Measurements from ENCODE around the gene SCP2.
"Not testable (repeated sequence)": the region's sequence is repeated elsewhere in the genome, so short reads cannot be mapped to it uniquely, and the experiment has no call there.

SCP2 gene

DNA sequence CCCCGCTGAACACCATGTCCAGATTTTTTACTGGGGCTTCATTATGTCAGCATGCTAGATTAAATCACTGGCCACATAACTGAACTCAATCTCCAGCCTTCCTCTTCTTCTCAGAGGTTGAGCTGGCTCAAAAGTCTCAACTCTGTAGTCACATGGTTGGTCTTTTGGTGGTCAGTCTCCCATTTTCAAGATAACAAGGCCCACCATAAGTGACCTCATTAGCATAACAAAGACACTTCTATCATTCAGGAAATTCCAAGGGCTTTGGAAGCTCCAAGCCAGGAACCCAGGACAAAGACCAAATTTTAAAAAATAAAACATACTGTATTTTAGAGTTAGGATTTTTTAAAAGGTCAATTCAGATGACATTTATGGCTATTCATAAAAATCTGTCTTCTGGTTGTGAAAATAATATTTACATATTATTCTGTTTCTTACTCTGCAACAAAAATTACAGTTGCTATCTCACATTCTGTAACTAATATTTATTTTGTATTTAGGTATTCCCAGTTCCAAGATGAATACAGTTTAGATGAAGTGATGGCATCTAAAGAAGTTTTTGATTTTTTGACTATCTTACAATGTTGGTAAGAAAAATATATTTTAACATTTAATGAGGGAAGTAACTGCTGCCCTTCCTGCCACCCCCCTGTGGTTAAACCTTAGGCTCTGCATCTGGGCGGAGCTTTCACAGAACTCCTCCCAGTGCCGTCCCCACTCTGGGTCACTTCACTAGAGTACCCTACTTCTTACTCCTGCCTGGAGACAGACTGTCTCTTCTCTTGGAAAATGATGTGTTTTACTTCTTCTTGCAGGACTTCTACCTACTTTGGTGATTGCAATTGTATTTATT lies 49.3 kb downstream of the SCP2 start:
- Histone ChIP-seq H3K27ac (ENCODE audit: low read length) (no peak overlapping the region), H3K9me3 (ENCODE audit: control insufficient read depth in 1 of 2, low read length in 2 of 2) (no peaks in the 10 kb centered on the region), H3K4me3 (ENCODE audit: low read depth in 1 of 2, low read length in 2 of 2) (no peak overlapping the region), H3K27me3 (ENCODE audit: low read depth, low read length) (no peaks in the 10 kb centered on the region), H3K36me3 (ENCODE audit: control insufficient read depth in 1 of 2, insufficient read depth in 2 of 2, low read length in 2 of 2) (peaks cover 29 to 33% of the 10 kb centered on the region in 2 donors), H3K4me1 (ENCODE audit: control insufficient read depth in 1 of 2, insufficient read depth in 2 of 2, low read length in 2 of 2) (no peaks in the 10 kb centered on the region)

DNA sequence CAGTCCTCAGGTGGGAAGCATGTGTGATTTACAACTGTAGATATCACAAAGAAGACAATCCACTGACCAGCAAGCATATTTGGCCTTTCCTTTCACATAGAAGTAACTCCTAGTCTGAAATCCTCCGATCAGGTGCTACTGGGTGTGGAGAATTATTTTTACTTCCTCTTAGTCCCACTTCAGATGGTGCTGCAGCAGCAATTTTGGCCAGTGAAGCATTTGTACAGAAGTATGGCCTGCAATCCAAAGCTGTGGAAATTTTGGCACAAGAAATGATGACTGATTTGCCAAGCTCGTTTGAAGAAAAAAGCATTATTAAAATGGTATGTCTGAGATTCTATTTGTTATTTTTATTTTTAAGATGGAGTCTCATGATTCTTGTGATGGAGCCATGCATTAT lies 51.0 kb downstream of the SCP2 start:
- H3K4me1 ChIP-seq (ENCODE audit: control insufficient read depth in 1 of 2, insufficient read depth in 2 of 2, low read length in 2 of 2): no peaks in the 10 kb centered on the region
- no peak overlapping the region for H3K4me3 ChIP-seq (ENCODE audit: low read depth in 1 of 2, low read length in 2 of 2)
- peaks cover 31 to 37% of the 10 kb centered on the region in 2 donors for H3K36me3 ChIP-seq (ENCODE audit: control insufficient read depth in 1 of 2, insufficient read depth in 2 of 2, low read length in 2 of 2)
- H3K9me3 ChIP-seq (ENCODE audit: control insufficient read depth in 1 of 2, low read length in 2 of 2): no peaks in the 10 kb centered on the region
- H3K27me3 ChIP-seq (ENCODE audit: low read depth, low read length): no peaks in the 10 kb centered on the region
- no peak overlapping the region for H3K27ac ChIP-seq (ENCODE audit: low read length)

DNA sequence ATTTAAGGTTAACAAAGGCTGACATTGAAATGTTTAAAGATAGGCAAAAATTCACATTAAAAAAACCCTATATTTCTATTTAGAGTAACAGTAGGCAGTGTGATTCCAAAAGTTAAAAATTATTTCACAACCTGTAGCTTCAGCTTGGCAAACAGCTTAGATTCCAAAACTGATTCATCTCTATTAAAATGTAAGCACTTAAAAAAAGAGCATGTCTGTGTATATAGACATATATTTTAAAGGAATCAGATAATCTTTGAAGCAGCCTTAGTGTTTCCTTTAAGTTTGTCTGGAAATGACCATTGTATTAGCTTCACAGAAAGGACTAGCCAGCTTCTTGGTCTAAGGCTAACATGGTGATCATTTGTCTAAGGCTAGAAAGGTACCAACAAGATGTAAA lies 65.7 kb downstream of the SCP2 start:
- not testable (repeated sequence) for H3K9me3 ChIP-seq (ENCODE audit: control insufficient read depth in 1 of 2, low read length in 2 of 2); H3K4me3 ChIP-seq (ENCODE audit: low read depth in 1 of 2, low read length in 2 of 2); H3K4me1 ChIP-seq (ENCODE audit: control insufficient read depth in 1 of 2, insufficient read depth in 2 of 2, low read length in 2 of 2); H3K27me3 ChIP-seq (ENCODE audit: low read depth, low read length); H3K27ac ChIP-seq (ENCODE audit: low read length)
- H3K36me3 ChIP-seq (ENCODE audit: control insufficient read depth in 1 of 2, insufficient read depth in 2 of 2, low read length in 2 of 2): peaks cover 21 to 23% of the 10 kb centered on the region in 2 donors

DNA sequence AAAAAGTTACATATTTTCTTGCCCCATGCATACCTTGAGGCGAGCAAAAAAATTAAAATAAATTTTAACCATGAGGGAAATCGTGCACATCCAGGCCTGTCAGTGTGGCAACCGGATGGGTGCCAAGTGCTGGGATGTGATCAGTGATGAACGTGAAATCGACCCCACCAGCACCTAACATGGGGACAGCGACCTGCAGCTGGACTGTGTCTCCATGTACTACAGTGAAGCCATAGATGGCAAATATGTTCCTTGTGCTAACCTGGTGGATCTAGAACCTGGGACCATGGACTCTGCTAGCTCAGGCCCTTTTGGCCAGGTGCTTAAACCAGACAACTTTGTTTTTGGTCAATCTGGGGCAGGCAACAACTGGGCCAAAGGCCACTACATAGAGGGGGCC lies 67.6 kb downstream of the SCP2 start:
- no peaks in the 10 kb centered on the region for H3K4me1 ChIP-seq (ENCODE audit: control insufficient read depth in 1 of 2, insufficient read depth in 2 of 2, low read length in 2 of 2)
- no peaks in the 10 kb centered on the region for H3K9me3 ChIP-seq (ENCODE audit: control insufficient read depth in 1 of 2, low read length in 2 of 2)
- H3K36me3 ChIP-seq (ENCODE audit: control insufficient read depth in 1 of 2, insufficient read depth in 2 of 2, low read length in 2 of 2): peaks cover 14 to 16% of the 10 kb centered on the region in 2 donors

DNA sequence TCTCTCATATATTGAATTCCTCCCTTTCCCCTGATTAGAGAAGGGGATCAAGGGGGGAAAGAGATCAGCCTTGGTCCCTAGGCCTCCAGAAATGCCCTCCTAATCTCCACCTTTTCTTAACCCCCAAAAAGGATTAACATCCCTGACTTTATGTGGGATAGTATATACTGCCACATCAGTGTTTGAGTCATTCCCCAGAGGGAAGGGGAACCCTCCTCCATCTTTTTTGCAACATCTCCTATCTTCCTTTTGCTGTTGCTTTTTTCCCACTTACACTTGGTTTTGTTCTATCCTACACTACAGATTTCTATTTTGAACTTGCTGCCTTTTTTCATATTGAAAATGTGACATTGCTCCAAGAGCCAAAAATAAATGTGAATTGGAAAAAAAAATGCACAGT lies 69.6 kb downstream of the SCP2 start:
- Histone ChIP-seq H3K9me3 (ENCODE audit: control insufficient read depth in 1 of 2, low read length in 2 of 2) (no peaks in the 10 kb centered on the region), H3K36me3 (ENCODE audit: control insufficient read depth in 1 of 2, insufficient read depth in 2 of 2, low read length in 2 of 2) (peaks cover 10 to 15% of the 10 kb centered on the region in 2 donors), H3K27me3 (ENCODE audit: low read depth, low read length) (no peaks in the 10 kb centered on the region), H3K4me1 (ENCODE audit: control insufficient read depth in 1 of 2, insufficient read depth in 2 of 2, low read length in 2 of 2) (no peaks in the 10 kb centered on the region), H3K27ac (ENCODE audit: low read length) (no peak overlapping the region), H3K4me3 (ENCODE audit: low read depth in 1 of 2, low read length in 2 of 2) (no peak overlapping the region)

More for the DNA sequence above, 67.6 kb downstream of the SCP2 start:
- Histone ChIP-seq H3K4me3 (ENCODE audit: low read depth in 1 of 2, low read length in 2 of 2) (no peak overlapping the region), H3K27ac (ENCODE audit: low read length) (no peak overlapping the region), H3K27me3 (ENCODE audit: low read depth, low read length) (no peaks in the 10 kb centered on the region)

DNA sequence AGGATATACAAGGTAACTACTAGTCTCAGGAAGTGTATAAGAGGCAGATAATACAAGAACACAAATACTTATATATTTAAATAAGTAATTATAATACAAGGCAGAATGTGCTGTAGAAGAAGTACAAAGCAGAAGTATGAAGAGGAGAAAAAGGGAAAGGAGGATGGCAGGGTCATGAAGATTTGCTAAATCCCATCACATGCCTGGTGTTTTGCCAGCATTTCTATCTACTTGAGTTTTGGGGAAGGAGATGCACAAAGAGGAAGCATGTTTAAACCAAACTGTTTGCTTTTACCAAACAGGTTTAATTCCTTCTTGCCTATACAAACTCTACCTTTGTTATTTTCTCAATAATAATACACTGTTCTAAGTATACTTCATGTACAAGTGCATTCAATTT lies 74.1 kb downstream of the SCP2 start:
- no peak overlapping the region for H3K27ac ChIP-seq (ENCODE audit: low read length)
- H3K4me1 ChIP-seq (ENCODE audit: control insufficient read depth in 1 of 2, insufficient read depth in 2 of 2, low read length in 2 of 2): no peaks in the 10 kb centered on the region
- no peaks in the 10 kb centered on the region for H3K9me3 ChIP-seq (ENCODE audit: control insufficient read depth in 1 of 2, low read length in 2 of 2)
- H3K27me3 ChIP-seq (ENCODE audit: low read depth, low read length): no peaks in the 10 kb centered on the region
- H3K36me3 ChIP-seq (ENCODE audit: control insufficient read depth in 1 of 2, insufficient read depth in 2 of 2, low read length in 2 of 2): no peaks in the 10 kb centered on the region
- no peak overlapping the region for H3K4me3 ChIP-seq (ENCODE audit: low read depth in 1 of 2, low read length in 2 of 2)

DNA sequence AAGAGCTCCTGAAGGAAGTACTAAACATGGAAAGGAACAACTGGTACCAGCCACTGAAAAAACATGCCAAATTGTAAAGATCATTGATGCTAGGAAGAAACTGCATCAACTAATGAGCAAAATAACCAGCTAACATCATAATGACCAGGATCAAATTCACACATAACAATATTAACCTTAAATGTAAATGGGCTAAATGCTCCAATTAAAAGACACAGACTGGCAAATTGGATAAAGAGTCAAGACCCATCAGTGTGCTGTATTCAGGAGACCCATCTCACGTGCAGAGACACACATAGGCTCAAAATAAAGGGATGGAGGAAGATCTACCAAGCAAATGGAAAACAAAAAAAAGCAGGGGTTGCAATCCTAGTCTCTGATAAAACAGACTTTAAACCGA lies 79.5 kb downstream of the SCP2 start:
- H3K27me3 ChIP-seq (ENCODE audit: low read depth, low read length); H3K4me1 ChIP-seq (ENCODE audit: control insufficient read depth in 1 of 2, insufficient read depth in 2 of 2, low read length in 2 of 2); H3K9me3 ChIP-seq (ENCODE audit: control insufficient read depth in 1 of 2, low read length in 2 of 2); H3K4me3 ChIP-seq (ENCODE audit: low read depth in 1 of 2, low read length in 2 of 2); H3K36me3 ChIP-seq (ENCODE audit: control insufficient read depth in 1 of 2, insufficient read depth in 2 of 2, low read length in 2 of 2); H3K27ac ChIP-seq (ENCODE audit: low read length): not testable (repeated sequence)

DNA sequence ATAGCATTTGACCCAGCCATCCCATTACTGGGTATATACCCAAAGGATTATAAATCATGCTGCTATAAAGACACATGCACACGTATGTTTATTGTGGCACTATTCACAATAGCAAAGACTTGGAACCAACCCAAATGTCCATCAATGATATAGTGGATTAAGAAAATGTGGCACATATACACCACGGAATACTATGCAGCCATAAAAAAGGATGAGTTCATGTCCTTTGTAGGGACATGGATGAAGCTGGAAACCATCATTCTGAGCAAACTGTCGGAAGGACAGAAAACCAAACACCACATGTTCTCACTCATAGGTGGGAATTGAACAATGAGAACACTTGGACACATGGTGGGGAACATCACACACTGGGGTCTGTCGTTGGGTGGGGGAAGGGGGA lies 83.2 kb downstream of the SCP2 start:
- not testable (repeated sequence) for H3K27me3 ChIP-seq (ENCODE audit: low read depth, low read length); H3K4me1 ChIP-seq (ENCODE audit: control insufficient read depth in 1 of 2, insufficient read depth in 2 of 2, low read length in 2 of 2); H3K27ac ChIP-seq (ENCODE audit: low read length); H3K4me3 ChIP-seq (ENCODE audit: low read depth in 1 of 2, low read length in 2 of 2); H3K9me3 ChIP-seq (ENCODE audit: control insufficient read depth in 1 of 2, low read length in 2 of 2); H3K36me3 ChIP-seq (ENCODE audit: control insufficient read depth in 1 of 2, insufficient read depth in 2 of 2, low read length in 2 of 2)

DNA sequence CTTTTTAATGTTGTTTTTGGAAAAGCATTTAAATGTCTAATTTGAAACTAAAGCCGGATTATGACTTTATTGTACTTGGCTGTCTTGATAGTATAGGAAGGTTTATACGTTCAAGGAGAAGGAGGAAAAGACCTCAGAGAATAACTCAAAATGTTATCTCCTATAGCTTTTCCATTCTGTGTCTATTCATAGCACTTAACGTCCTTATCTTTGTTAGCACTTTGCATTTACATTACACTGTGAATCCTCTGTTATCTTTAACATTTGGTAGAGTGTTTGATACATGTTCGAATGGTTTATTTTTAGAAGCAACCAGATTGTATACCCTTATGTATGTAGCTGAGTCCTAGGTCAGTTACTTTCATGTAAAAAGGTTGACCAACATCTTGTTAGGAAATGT lies 84.1 kb downstream of the SCP2 start:
- no peaks in the 10 kb centered on the region for H3K27me3 ChIP-seq (ENCODE audit: low read depth, low read length)
- no peaks in the 10 kb centered on the region for H3K36me3 ChIP-seq (ENCODE audit: control insufficient read depth in 1 of 2, insufficient read depth in 2 of 2, low read length in 2 of 2)
- no peak overlapping the region for H3K4me3 ChIP-seq (ENCODE audit: low read depth in 1 of 2, low read length in 2 of 2)
- H3K4me1 ChIP-seq (ENCODE audit: control insufficient read depth in 1 of 2, insufficient read depth in 2 of 2, low read length in 2 of 2): peaks cover 0 to 7% of the 10 kb centered on the region in 2 donors
- no peaks in the 10 kb centered on the region for H3K9me3 ChIP-seq (ENCODE audit: control insufficient read depth in 1 of 2, low read length in 2 of 2)
- H3K27ac ChIP-seq (ENCODE audit: low read length): no peak overlapping the region

DNA sequence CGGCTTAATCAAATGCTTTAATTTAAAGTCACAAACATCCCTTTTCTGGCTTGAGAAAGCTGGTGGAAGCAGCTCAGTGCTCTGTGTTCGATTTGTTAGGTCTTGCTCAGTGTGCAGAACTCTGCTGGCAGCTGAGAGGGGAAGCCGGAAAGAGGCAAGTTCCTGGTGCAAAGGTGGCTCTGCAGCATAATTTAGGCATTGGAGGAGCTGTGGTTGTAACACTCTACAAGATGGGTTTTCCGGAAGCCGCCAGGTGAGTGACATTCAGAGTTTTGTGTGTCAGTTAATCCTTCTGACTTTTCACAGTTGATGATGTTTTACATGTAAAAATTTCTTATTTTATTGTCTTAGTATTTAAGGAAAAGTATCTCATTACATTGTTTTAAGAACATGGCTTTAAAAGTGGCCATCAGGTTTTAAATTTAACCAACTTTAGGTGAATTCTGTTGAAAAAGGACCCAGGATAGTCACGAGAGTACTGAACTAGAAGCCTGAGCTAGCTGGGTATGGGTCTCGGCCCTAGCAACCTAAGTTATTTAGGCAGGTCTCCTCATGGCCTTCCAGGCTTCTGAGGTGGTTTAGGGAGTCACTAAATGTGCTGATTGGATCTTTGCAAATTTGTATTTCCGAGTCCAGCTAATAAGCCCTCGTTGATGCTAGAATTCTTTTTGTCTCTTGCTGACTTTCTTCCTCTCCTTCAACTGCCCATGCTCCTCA lies 87.9 kb downstream of the SCP2 start:
- H3K4me3 ChIP-seq (ENCODE audit: low read depth in 1 of 2, low read length in 2 of 2): peak overlapping the region; percentile 84 to 85
- no peaks in the 10 kb centered on the region for H3K36me3 ChIP-seq (ENCODE audit: control insufficient read depth in 1 of 2, insufficient read depth in 2 of 2, low read length in 2 of 2)
- peak overlapping the region; percentile 72 for H3K27ac ChIP-seq (ENCODE audit: low read length)
- H3K27me3 ChIP-seq (ENCODE audit: low read depth, low read length): no peaks in the 10 kb centered on the region
- no peaks in the 10 kb centered on the region for H3K9me3 ChIP-seq (ENCODE audit: control insufficient read depth in 1 of 2, low read length in 2 of 2)
- H3K4me1 ChIP-seq (ENCODE audit: control insufficient read depth in 1 of 2, insufficient read depth in 2 of 2, low read length in 2 of 2): peaks cover 0 to 12% of the 10 kb centered on the region in 2 donors

DNA sequence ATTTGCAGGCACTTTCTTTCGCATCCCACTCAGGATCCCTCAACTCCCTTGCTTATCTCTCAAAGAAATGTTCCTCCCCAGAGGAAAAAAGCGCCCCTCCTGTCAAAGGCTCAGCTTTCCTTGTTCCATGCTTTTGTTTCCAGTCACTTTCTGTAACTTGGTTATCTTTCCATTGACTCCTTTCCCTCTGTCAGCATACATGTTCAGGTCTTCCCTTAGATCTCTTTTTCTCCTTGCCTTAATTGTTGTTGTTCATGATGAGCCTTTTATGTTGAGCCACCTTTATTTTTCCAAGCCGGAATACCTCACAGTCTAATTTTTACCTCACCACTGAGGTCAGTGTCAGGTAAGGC lies 88.4 kb downstream of the SCP2 start:
- no peaks in the 10 kb centered on the region for H3K36me3 ChIP-seq (ENCODE audit: control insufficient read depth in 1 of 2, insufficient read depth in 2 of 2, low read length in 2 of 2)
- peak overlapping the region; percentile 72 for H3K27ac ChIP-seq (ENCODE audit: low read length)
- peaks cover 0 to 12% of the 10 kb centered on the region in 2 donors for H3K4me1 ChIP-seq (ENCODE audit: control insufficient read depth in 1 of 2, insufficient read depth in 2 of 2, low read length in 2 of 2)
- peak overlapping the region; percentile 84 to 85 for H3K4me3 ChIP-seq (ENCODE audit: low read depth in 1 of 2, low read length in 2 of 2)
- no peaks in the 10 kb centered on the region for H3K27me3 ChIP-seq (ENCODE audit: low read depth, low read length)
- no peaks in the 10 kb centered on the region for H3K9me3 ChIP-seq (ENCODE audit: control insufficient read depth in 1 of 2, low read length in 2 of 2)

Data from muscle layer of duodenum (tissue), 2 donors.